Measurements from ENCODE around the gene DGCR2.

DNA sequence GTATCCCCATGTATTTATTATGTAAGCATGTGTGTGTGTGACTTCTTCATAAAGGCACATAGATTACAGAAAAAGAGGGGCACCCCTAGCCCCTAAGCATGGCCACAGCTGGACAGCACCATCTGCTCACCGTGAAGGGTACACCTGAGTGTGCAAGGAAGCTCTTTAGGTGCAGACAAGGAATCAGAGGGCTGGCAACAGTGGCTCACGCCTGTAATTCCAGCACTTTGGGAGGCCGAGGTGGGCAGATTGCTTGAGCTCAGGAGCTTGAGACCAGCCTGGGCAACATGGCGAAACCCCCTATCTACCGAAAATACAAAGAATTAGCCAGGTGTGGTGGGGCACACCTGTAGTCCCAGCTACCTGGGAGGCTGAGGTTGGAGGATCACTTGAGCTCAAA is 56.3 kb downstream of the DGCR2 start:
- no peak for TF ChIP-seq REST (IDR thresholded peaks at IDR 0.05; ENCODE audit: borderline replicate concordance)
- TF ChIP-seq, protein P1, sequence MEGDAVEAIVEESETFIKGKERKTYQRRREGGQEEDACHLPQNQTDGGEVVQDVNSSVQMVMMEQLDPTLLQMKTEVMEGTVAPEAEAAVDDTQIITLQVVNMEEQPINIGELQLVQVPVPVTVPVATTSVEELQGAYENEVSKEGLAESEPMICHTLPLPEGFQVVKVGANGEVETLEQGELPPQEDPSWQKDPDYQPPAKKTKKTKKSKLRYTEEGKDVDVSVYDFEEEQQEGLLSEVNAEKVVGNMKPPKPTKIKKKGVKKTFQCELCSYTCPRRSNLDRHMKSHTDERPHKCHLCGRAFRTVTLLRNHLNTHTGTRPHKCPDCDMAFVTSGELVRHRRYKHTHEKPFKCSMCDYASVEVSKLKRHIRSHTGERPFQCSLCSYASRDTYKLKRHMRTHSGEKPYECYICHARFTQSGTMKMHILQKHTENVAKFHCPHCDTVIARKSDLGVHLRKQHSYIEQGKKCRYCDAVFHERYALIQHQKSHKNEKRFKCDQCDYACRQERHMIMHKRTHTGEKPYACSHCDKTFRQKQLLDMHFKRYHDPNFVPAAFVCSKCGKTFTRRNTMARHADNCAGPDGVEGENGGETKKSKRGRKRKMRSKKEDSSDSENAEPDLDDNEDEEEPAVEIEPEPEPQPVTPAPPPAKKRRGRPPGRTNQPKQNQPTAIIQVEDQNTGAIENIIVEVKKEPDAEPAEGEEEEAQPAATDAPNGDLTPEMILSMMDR (IDR thresholded peaks at IDR 0.05; ENCODE audit: poor library complexity, severe bottlenecking): no peak
- no peak for TF ChIP-seq TAF1 (IDR thresholded peaks at IDR 0.05; ENCODE audit: low read depth)
- TF ChIP-seq POLR2AphosphoS5 (IDR thresholded peaks at IDR 0.05): no peak
